IPS DF 6.9 (cell line): ENCODE data around the gene DIPK1B.

Experiments
- DNase-seq: peaks from one replicate; pipeline ENCODE4 v3.0.0-alpha.2; 2013; ENCODE audit warnings: low read depth, low spot score
- H3K27ac ChIP-seq: one replicate; pipeline ENCODE4 v1.5.1; 2013; ENCODE audit warnings: low read length, control low read depth
- H3K27me3 ChIP-seq: 2 replicates; pipeline ENCODE4 v1.6.1; 2013; ENCODE audit warnings: mild to moderate bottlenecking, low read length; ENCODE audit not compliant: control insufficient read depth, insufficient read depth
- H3K36me3 ChIP-seq: 2 replicates; pipeline ENCODE4 v1.6.1; 2013; ENCODE audit warnings: low read length; ENCODE audit not compliant: control insufficient read depth, insufficient read depth
- H3K4me1 ChIP-seq: 2 replicates; pipeline ENCODE4 v1.6.1; 2013; ENCODE audit warnings: low read length; ENCODE audit not compliant: control insufficient read depth, insufficient read depth
- H3K4me3 ChIP-seq: 2 replicates; pipeline ENCODE4 v1.5.1; 2013; ENCODE audit warnings: mild to moderate bottlenecking, low read length
- H3K9me3 ChIP-seq: 2 replicates; pipeline ENCODE4 v1.6.1; 2013; ENCODE audit warnings: low read length, inconsistent platforms; ENCODE audit not compliant: control insufficient read depth, insufficient read depth
- WGBS: extraction: QIAGEN DNeasy Blood & Tissue Kit; methylation state at CpG from one replicate; pipeline ENCODE4 v1.1.7; 2013; ENCODE audit warnings: mixed read lengths, missing lambda C conversion rate; ENCODE audit not compliant: insufficient read length, insufficient coverage; 5-methylcytosine and 5-hydroxymethylcytosine counted together

Gene DIPK1B

GRCh38 chr9:136681945-136682699, 30.2 kb upstream of the DIPK1B start:
- Histone ChIP-seq H3K27me3 (no peaks in the 10 kb centered on the region), H3K4me3 (no peak overlapping the region), H3K27ac (no peak overlapping the region), H3K36me3 (no peaks in the 10 kb centered on the region; the same call in 1 of the 2 replicates), H3K4me1 (peaks cover 8% of the 10 kb centered on the region), H3K9me3 (no peaks in the 10 kb centered on the region)
- no peak for DNase-seq
- WGBS: no CpG with 5 or more reads among the region's 20 CpGs

- no peaks in the 10 kb centered on the region for H3K9me3 ChIP-seq
- H3K4me3 ChIP-seq: no peak overlapping the region
- no peaks in the 10 kb centered on the region for H3K27me3 ChIP-seq
- WGBS: no CpG with 5 or more reads among the region's 10 CpGs
- no peak overlapping the region for H3K27ac ChIP-seq
- no peaks in the 10 kb centered on the region; the same call in 1 of the 2 replicates for H3K36me3 ChIP-seq
- H3K4me1 ChIP-seq: peaks cover 8% of the 10 kb centered on the region
- no peak for DNase-seq
These were observed 29.7 kb upstream of the DIPK1B start for GRCh38 chr9:136682710-136683109.

- Histone ChIP-seq H3K27ac (no peak overlapping the region), H3K9me3 (no peaks in the 10 kb centered on the region), H3K4me3 (no peak overlapping the region), H3K36me3 (no peaks in the 10 kb centered on the region; the same call in 1 of the 2 replicates), H3K27me3 (no peaks in the 10 kb centered on the region), H3K4me1 (peaks cover 10% of the 10 kb centered on the region)
- DNase-seq: no peak
- WGBS: no CpG with 5 or more reads among the region's 16 CpGs
These were observed 29.1 kb upstream of the DIPK1B start for GRCh38 chr9:136683173-136683745.

GRCh38 chr9:136683755-136684154, 28.6 kb upstream of the DIPK1B start:
- no CpG with 5 or more reads among the region's 14 CpGs for WGBS
- H3K4me3 ChIP-seq: no peak overlapping the region
- no peaks in the 10 kb centered on the region for H3K9me3 ChIP-seq
- H3K36me3 ChIP-seq: no peaks in the 10 kb centered on the region; the same call in 1 of the 2 replicates
- peaks cover 10% of the 10 kb centered on the region for H3K4me1 ChIP-seq
- no peak overlapping the region for H3K27ac ChIP-seq
- DNase-seq: no peak
- no peaks in the 10 kb centered on the region for H3K27me3 ChIP-seq

GRCh38 chr9:136684339-136684738, 28.0 kb upstream of the DIPK1B start:
- H3K27me3 ChIP-seq: no peaks in the 10 kb centered on the region
- H3K4me3 ChIP-seq: no peak overlapping the region
- no peak for DNase-seq
- no peaks in the 10 kb centered on the region for H3K9me3 ChIP-seq
- H3K4me1 ChIP-seq: peaks cover 10% of the 10 kb centered on the region
- H3K36me3 ChIP-seq: no peaks in the 10 kb centered on the region; the same call in 1 of the 2 replicates
- WGBS: no CpG with 5 or more reads among the region's 15 CpGs
- no peak overlapping the region for H3K27ac ChIP-seq

- no peak for DNase-seq
- H3K4me3 ChIP-seq: no peak overlapping the region
These were observed 27.6 kb upstream of the DIPK1B start for GRCh38 chr9:136684799-136685198.

GRCh38 chr9:136685216-136685615, 27.2 kb upstream of the DIPK1B start:
- H3K27ac ChIP-seq: no peak overlapping the region
- no peaks in the 10 kb centered on the region for H3K9me3 ChIP-seq
- H3K4me1 ChIP-seq: peaks cover 10% of the 10 kb centered on the region
- DNase-seq: no peak
- no peak overlapping the region for H3K4me3 ChIP-seq
- no peaks in the 10 kb centered on the region; the same call in 1 of the 2 replicates for H3K36me3 ChIP-seq
- WGBS: no CpG with 5 or more reads among the region's 7 CpGs
- H3K27me3 ChIP-seq: no peaks in the 10 kb centered on the region

More at GRCh38 chr9:136684799-136685198, 27.6 kb upstream of the DIPK1B start:
- WGBS: no CpG with 5 or more reads among the region's 15 CpGs
- Histone ChIP-seq H3K36me3 (no peaks in the 10 kb centered on the region; the same call in 1 of the 2 replicates), H3K9me3 (no peaks in the 10 kb centered on the region), H3K27me3 (no peaks in the 10 kb centered on the region), H3K4me1 (peaks cover 10% of the 10 kb centered on the region), H3K27ac (no peak overlapping the region)

GRCh38 chr9:136685790-136686533, 26.4 kb upstream of the DIPK1B start:
- H3K27ac ChIP-seq: no peak overlapping the region
- H3K27me3 ChIP-seq: no peaks in the 10 kb centered on the region
- no peaks in the 10 kb centered on the region; the same call in 1 of the 2 replicates for H3K36me3 ChIP-seq
- no peak for DNase-seq
- no CpG with 5 or more reads among the region's 19 CpGs for WGBS
- peaks cover 10% of the 10 kb centered on the region for H3K4me1 ChIP-seq
- H3K4me3 ChIP-seq: peak overlapping the region; percentile 85; the same call in 1 of the 2 replicates
- no peaks in the 10 kb centered on the region for H3K9me3 ChIP-seq

- Histone ChIP-seq H3K4me3 (peak overlapping the region; percentile 85; the same call in 1 of the 2 replicates), H3K36me3 (no peaks in the 10 kb centered on the region; the same call in 1 of the 2 replicates), H3K27me3 (no peaks in the 10 kb centered on the region), H3K9me3 (no peaks in the 10 kb centered on the region), H3K27ac (no peak overlapping the region), H3K4me1 (peaks cover 11% of the 10 kb centered on the region)
- no peak for DNase-seq
- no CpG with 5 or more reads among the region's 20 CpGs for WGBS
These were observed 25.9 kb upstream of the DIPK1B start for GRCh38 chr9:136686534-136686793.

- no peak for DNase-seq
- WGBS: no CpG with 5 or more reads among the region's 106 CpGs
- H3K36me3 ChIP-seq: no peaks in the 10 kb centered on the region; the same call in 1 of the 2 replicates
- H3K4me1 ChIP-seq: peaks cover 15% of the 10 kb centered on the region
- no peaks in the 10 kb centered on the region for H3K9me3 ChIP-seq
- no peaks in the 10 kb centered on the region for H3K27me3 ChIP-seq
- H3K4me3 ChIP-seq: peak within 1 kb of the TSS; percentile 85
- no peak within 1 kb of the TSS for H3K27ac ChIP-seq
These were observed 25.3 kb upstream of the DIPK1B start, which contains the start of gene AGPAT2 for GRCh38 chr9:136686794-136687711. TSS of gene AGPAT2 (minus strand) at chr9:136687457. CDS start at chr9:136687357, 100 bp downstream.
